HG03354 (cell line): ENCODE data around the gene BAIAP2.
"Not testable (repeated sequence)": the region's sequence is repeated elsewhere in the genome, so short reads cannot be mapped to it uniquely, and the experiment has no call there.

Experiments
- ATAC-seq: cut with Tn5 transposase; IDR thresholded peaks from one replicate; pipeline ENCODE4 v1.9.1; 2021; ENCODE audit warnings: mild to moderate bottlenecking; ENCODE audit not compliant: unreplicated experiment, poor library complexity, severe bottlenecking

BAIAP2 gene

GRCh38 chr17:81131486-81132196, 96.7 kb downstream of the BAIAP2 start:
- no peak for ATAC-seq

- no peak for ATAC-seq
These were observed 97.2 kb downstream of the BAIAP2 start for GRCh38 chr17:81132197-81132540.

- no peak for ATAC-seq
These were observed 98.1 kb downstream of the BAIAP2 start for GRCh38 chr17:81132770-81133723.

- no peak for ATAC-seq
These were observed 99.3 kb downstream of the BAIAP2 start for GRCh38 chr17:81134064-81134781.

GRCh38 chr17:81135505-81136278, 100.7 kb downstream of the BAIAP2 start:
- no peak for ATAC-seq

- no peak for ATAC-seq
These were observed 101.4 kb downstream of the BAIAP2 start for GRCh38 chr17:81136366-81136765.

GRCh38 chr17:81137248-81137647, 102.3 kb downstream of the BAIAP2 start:
- no peak for ATAC-seq

- ATAC-seq = no peak
These were observed 103.1 kb downstream of the BAIAP2 start for GRCh38 chr17:81138083-81138482.

GRCh38 chr17:81138500-81138899, 103.5 kb downstream of the BAIAP2 start:
- ATAC-seq = no peak

- no peak for ATAC-seq
These were observed 104.5 kb downstream of the BAIAP2 start for GRCh38 chr17:81139428-81139827.

GRCh38 chr17:81140018-81140417, 105.1 kb downstream of the BAIAP2 start:
- no peak for ATAC-seq

- no peak for ATAC-seq
These were observed 105.7 kb downstream of the BAIAP2 start for GRCh38 chr17:81140695-81141094.

- no peak for ATAC-seq
These were observed 107.6 kb downstream of the BAIAP2 start for GRCh38 chr17:81142301-81143199.

- ATAC-seq = no peak
These were observed 108.2 kb downstream of the BAIAP2 start for GRCh38 chr17:81143200-81143527.

- ATAC-seq = no peak
These were observed 108.9 kb downstream of the BAIAP2 start for GRCh38 chr17:81143717-81144422.

- ATAC-seq = no peak
These were observed 109.5 kb downstream of the BAIAP2 start for GRCh38 chr17:81144423-81144781.

GRCh38 chr17:81146208-81146607, 111.3 kb downstream of the BAIAP2 start:
- not testable (repeated sequence) for ATAC-seq

GRCh38 chr17:81147701-81148100, 112.8 kb downstream of the BAIAP2 start:
- ATAC-seq = no peak
